Thyroid gland (tissue), 4 donors: ENCODE measurements around the gene RASGRP2. TPM values are rescaled to one million over a fixed set of nuclear protein-coding genes. Genes with fewer than 3 reads are reported as not detected.
A peak's percentile ranks its signal among the peaks of the same experiment; 100 is the strongest.

Source experiments
- DNase-seq, 2 donors: peaks; one replicate each; pipeline ENCODE4 v3.0.0-alpha.2; 2019
- H3K27ac ChIP-seq, 3 donors: fragments of 200-600 bp; sonication (generic); 1 replicate in 2 of 3; 2 replicates in 1 of 3; pipeline ENCODE4 v1.5.1; 2016 to 2019; ENCODE audit warnings: mild to moderate bottlenecking in 1 of 3, moderate library complexity in 1 of 3
- H3K27me3 ChIP-seq: fragments of 200-600 bp; sonication (generic); one replicate; pipeline ENCODE4 v1.5.1; 2019
- H3K36me3 ChIP-seq, 2 donors: fragments of 200-600 bp; sonication (generic); one replicate each; pipeline ENCODE4 v1.5.1; 2016 to 2019
- H3K4me1 ChIP-seq, 2 donors: fragments of 200-600 bp; sonication (generic); one replicate each; pipeline ENCODE4 v1.5.1; 2017 to 2019
- H3K4me3 ChIP-seq, 3 donors: fragments of 200-600 bp; sonication (generic); replicated peaks in 1 of 3; 1 replicate in 2 of 3; 2 replicates in 1 of 3; pipeline ENCODE4 v1.5.1; 2016; ENCODE audit warnings: mild to moderate bottlenecking in 1 of 3
- H3K9me3 ChIP-seq: fragments of 200-600 bp; sonication (generic); one replicate; pipeline ENCODE4 v1.5.1; 2017
- POLR2A ChIP-seq, 2 donors: fragments of 450-650 bp; IDR thresholded peaks; one replicate each; pipeline ENCODE4 v1.6.1; 2017; ENCODE audit warnings: antibody characterized with exemption in 2 of 2, mild to moderate bottlenecking in 2 of 2, moderate library complexity in 1 of 2
- WGBS, 2 donors: methylation state at CpG; one replicate each; pipeline ENCODE4 v1.1.5; 2017; 5-methylcytosine and 5-hydroxymethylcytosine counted together
- intact Hi-C: fragments of 100-400 bp; cut with DNase I; formaldehyde crosslinking; loops from one replicate; pipeline ENCODE4 v1.15.1; 2023
- total RNA-seq, 4 donors: library from RNA; depleted of rRNA; stranded (reverse); fragments of >200 nt; gene quantifications; one replicate each; pipeline ENCODE4 v1.2.3, GENCODE V29; 2016
- TF ChIP-seq, protein P1 (sequence below), 6 experiments: fragments of 200-600 bp in 3 of 6; fragments of 450-650 bp in 3 of 6; sonication (generic) in 3 of 6; IDR thresholded peaks; one replicate each; pipeline ENCODE4 v1.5.1; 2016 to 2019; ENCODE audit warnings: antibody characterized with exemption in 6 of 6, mild to moderate bottlenecking in 2 of 6, inconsistent platforms in 1 of 6, moderate library complexity in 1 of 6

The RASGRP2 gene
- total RNA-seq, 4 donors from 2014 or later = 2.8 to 8.9 (median 6.6) TPM

DNA sequence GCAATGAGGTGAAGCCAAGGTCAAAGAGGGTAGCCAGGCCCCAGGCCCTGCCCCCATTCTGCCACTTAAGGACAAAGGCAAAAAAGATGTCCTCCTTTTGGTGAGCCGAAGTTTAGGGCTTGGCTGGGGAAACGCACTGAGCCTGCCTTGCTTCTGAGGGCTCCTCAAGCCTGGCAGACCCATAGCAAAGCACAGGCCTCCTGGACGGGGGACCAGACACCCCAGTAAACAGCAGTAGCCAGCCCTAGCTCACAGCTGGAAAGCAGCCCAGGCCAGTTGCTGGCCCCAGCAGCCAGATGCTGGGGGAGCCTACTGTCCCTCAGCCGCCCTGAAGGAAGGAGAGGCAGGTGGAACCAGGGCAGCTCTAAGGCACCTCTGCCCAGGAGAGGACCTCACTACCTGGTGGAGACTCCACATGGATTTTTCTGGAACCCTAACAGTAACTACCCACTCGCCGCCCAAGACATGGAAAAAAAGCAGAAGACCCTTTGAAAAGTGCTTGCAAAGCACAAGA, 19.6 kb upstream of the RASGRP2 start:
- Histone ChIP-seq H3K27me3 (no peaks in the 10 kb centered on the region), H3K27ac (peak overlapping the region; percentile 47 to 75 (median 52)), H3K9me3 (no peaks in the 10 kb centered on the region), H3K4me3 (no peak overlapping the region), H3K36me3 (peaks cover 47 to 59% of the 10 kb centered on the region in 2 donors), H3K4me1 (peaks cover 36 to 57% of the 10 kb centered on the region in 2 donors)
- no peak for DNase-seq
- 70 to 72% methylated on average over 5 to 6 of the region's 6 CpGs for WGBS, 2 donors
- TF ChIP-seq POLR2A (IDR thresholded peaks at IDR 0.05) = no peak
- TF ChIP-seq, protein P1, sequence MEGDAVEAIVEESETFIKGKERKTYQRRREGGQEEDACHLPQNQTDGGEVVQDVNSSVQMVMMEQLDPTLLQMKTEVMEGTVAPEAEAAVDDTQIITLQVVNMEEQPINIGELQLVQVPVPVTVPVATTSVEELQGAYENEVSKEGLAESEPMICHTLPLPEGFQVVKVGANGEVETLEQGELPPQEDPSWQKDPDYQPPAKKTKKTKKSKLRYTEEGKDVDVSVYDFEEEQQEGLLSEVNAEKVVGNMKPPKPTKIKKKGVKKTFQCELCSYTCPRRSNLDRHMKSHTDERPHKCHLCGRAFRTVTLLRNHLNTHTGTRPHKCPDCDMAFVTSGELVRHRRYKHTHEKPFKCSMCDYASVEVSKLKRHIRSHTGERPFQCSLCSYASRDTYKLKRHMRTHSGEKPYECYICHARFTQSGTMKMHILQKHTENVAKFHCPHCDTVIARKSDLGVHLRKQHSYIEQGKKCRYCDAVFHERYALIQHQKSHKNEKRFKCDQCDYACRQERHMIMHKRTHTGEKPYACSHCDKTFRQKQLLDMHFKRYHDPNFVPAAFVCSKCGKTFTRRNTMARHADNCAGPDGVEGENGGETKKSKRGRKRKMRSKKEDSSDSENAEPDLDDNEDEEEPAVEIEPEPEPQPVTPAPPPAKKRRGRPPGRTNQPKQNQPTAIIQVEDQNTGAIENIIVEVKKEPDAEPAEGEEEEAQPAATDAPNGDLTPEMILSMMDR (IDR thresholded peaks at IDR 0.05) = no peak
- intact Hi-C loops = no loop called here

DNA sequence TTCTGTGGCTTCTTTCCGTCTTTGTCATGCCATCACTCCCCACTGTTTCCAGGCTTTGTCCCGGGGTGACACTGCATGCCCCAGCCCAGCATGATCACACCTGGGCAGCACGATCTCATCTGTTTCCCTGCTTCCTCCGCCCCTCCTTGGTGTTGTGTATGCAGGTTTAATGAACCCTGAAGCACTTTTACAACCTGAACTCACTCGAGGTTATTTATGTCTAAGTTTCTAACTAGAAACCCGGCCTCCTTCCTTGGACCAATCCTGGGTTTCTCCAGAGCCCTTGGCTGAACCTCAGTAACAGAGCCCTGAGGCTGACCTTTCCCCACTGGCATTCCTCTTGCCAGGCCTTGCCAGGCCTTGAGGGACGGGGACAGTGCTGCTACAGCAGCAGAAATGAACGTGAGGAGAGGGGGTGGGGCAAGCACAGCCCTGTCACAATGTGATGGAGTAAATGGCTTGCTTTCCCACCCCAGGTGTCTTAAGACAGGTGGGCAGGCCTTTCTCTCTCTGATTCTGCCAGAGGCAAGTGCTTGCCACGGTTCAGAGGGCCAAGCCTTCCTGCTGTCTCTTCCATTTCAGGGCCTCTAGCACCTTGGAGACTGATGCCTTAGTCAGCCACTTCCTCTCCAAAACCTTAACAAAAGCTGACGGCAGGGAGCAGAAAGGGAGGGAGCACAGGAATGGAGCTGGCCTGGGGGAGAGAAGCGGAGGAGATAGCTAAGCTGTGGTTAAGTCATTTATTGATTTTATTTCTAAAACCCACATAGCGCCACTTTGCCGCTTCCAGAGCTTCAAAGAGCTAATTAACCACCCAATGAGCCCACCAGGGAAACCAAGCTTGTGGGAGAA, 19.0 kb upstream of the RASGRP2 start:
- peaks cover 40 to 52% of the 10 kb centered on the region in 2 donors for H3K36me3 ChIP-seq
- H3K27me3 ChIP-seq = no peaks in the 10 kb centered on the region
- H3K27ac ChIP-seq = peak overlapping the region; percentile 47 to 75 (median 52)
- intact Hi-C loops = no loop called here
- peak; percentile 65 to 70 for DNase-seq
- H3K4me1 ChIP-seq = peaks cover 36 to 58% of the 10 kb centered on the region in 2 donors
- WGBS, 2 donors = 32 to 35% methylated on average over 13 of the region's 13 CpGs
- no peak overlapping the region for H3K4me3 ChIP-seq
- H3K9me3 ChIP-seq = no peaks in the 10 kb centered on the region
- no peak for TF ChIP-seq POLR2A (IDR thresholded peaks at IDR 0.05)
- TF ChIP-seq, protein P1 (IDR thresholded peaks at IDR 0.05) = no peak

DNA sequence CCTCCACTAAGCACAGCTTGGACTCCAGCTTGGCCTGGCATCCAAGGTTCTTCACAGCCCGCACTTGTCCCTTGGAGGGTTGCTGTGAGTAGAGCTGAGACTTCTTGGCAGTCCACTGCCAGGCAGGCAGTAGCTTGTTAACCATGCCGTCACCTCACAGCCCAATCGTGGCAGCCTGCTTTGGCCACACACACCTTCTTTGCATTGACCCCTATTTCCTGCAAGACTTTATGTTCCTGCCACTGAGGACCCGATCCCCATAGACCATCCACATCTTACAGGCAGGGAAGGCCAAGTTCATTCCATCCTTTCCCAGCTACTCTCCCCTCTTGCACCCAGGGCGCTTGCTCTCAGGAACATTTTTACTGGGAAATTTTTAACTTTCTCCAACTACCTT, 18.3 kb upstream of the RASGRP2 start:
- Histone ChIP-seq H3K27ac (peak overlapping the region in 1 of 3 donors; percentile 75), H3K4me1 (peaks cover 36 to 58% of the 10 kb centered on the region in 2 donors), H3K9me3 (no peaks in the 10 kb centered on the region), H3K4me3 (no peak overlapping the region), H3K27me3 (no peaks in the 10 kb centered on the region), H3K36me3 (peaks cover 34 to 46% of the 10 kb centered on the region in 2 donors)
- intact Hi-C loops = no loop called here
- TF ChIP-seq, protein P1 (IDR thresholded peaks at IDR 0.05) = no peak
- no peak for TF ChIP-seq POLR2A (IDR thresholded peaks at IDR 0.05)
- 48 to 57% methylated on average over 5 of the region's 5 CpGs for WGBS, 2 donors
- peak; percentile 46 to 49 for DNase-seq

DNA sequence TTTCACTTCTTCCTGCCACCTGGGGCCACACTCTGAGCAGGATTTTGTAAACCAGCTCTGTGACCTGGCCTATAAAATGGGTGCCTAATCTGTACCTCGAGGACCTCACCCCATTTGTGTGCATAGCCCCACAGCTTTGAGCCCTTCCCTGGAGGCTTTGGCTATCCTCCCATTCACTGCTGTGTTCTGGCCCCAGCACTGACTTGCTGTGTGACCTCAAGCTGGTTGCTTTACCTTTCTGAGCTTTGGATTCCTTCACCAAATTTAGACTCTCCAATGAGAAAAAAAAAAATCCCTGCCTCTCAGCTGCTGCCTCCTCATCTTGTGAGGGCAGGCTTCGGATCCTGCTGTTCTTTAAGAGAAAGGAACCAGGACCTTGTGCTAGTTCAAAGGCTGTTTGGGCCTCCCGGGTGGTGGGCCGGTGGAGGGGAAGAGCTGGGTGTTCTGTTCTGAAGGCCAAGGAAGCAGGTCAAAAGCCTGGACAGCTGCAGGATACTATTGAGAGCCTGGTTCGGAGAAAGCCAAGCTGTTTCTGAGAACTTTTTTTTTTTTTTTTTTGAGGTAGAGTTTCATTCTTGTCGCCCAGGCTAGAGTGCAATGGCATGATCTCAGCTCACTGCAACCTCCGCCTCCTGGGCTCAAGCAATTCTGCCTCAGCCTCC, 16.9 kb upstream of the RASGRP2 start:
- H3K9me3 ChIP-seq = no peaks in the 10 kb centered on the region
- WGBS, 2 donors = 77 to 79% methylated on average over 7 of the region's 7 CpGs
- peak overlapping the region in 2 of 3 donors; percentile 50 to 84 for H3K27ac ChIP-seq
- no peak for TF ChIP-seq POLR2A (IDR thresholded peaks at IDR 0.05)
- TF ChIP-seq, protein P1 (IDR thresholded peaks at IDR 0.05) = no peak
- peaks cover 20 to 32% of the 10 kb centered on the region in 2 donors for H3K36me3 ChIP-seq
- H3K4me1 ChIP-seq = peaks cover 46 to 66% of the 10 kb centered on the region in 2 donors
- H3K4me3 ChIP-seq = no peak overlapping the region
- H3K27me3 ChIP-seq = no peaks in the 10 kb centered on the region
- no peak for DNase-seq
- intact Hi-C loops = no loop called here
